ENCODE results near the gene ARHGDIA.

ARHGDIA gene

GRCh38 chr17:81905993-81906392, 34.9 kb upstream of the ARHGDIA start:
- H3K4me3 ChIP-seq (ENCODE audit: low read depth, low read length), result no peak overlapping the region
- no peaks in the 10 kb centered on the region for H3K9me3 ChIP-seq (ENCODE audit: control insufficient read depth, low read length)
- H3K4me1 ChIP-seq, result peaks cover 4% of the 10 kb centered on the region
- H3K79me2 ChIP-seq, result no peaks in the 10 kb centered on the region
- no peak overlapping the region for H3K4me2 ChIP-seq (ENCODE audit: low read length)
- H3K9ac ChIP-seq, result no peak overlapping the region
- no peaks in the 10 kb centered on the region for H3K27me3 ChIP-seq (ENCODE audit: control insufficient read depth, insufficient read depth, low read length)
- H2AFZ ChIP-seq, result no peak overlapping the region
- no peaks in the 10 kb centered on the region for H3K36me3 ChIP-seq (ENCODE audit: control insufficient read depth, insufficient read depth, low read length)
- H3K27ac ChIP-seq, result no peak overlapping the region
- TF ChIP-seq, protein P1, sequence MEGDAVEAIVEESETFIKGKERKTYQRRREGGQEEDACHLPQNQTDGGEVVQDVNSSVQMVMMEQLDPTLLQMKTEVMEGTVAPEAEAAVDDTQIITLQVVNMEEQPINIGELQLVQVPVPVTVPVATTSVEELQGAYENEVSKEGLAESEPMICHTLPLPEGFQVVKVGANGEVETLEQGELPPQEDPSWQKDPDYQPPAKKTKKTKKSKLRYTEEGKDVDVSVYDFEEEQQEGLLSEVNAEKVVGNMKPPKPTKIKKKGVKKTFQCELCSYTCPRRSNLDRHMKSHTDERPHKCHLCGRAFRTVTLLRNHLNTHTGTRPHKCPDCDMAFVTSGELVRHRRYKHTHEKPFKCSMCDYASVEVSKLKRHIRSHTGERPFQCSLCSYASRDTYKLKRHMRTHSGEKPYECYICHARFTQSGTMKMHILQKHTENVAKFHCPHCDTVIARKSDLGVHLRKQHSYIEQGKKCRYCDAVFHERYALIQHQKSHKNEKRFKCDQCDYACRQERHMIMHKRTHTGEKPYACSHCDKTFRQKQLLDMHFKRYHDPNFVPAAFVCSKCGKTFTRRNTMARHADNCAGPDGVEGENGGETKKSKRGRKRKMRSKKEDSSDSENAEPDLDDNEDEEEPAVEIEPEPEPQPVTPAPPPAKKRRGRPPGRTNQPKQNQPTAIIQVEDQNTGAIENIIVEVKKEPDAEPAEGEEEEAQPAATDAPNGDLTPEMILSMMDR (IDR thresholded peaks at IDR 0.05), result no peak

DNA sequence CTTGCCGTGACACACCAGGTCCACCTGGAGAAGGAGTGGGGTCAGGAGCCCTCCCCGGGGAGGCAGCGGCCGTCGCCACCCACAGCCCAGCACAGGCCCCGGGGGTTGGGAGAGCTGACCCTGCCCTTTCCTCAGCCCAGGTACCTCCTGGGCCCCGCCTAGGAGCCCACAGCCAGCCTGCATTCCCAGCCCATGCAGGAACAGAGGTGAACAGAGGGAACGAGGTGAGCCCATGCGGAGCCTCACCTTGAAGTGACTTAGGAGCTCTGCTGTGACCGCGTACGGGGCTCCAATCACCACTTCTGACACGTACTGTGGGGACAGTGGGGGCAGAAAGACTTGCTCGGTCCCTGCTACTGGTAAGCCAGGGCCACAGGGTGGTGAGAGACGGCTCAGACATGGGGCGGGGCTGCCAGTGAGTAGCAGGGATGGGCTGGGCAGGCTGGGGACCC, 34.3 kb upstream of the ARHGDIA start:
- Histone ChIP-seq H3K27me3 (ENCODE audit: control insufficient read depth, insufficient read depth, low read length) (no peaks in the 10 kb centered on the region), H3K4me3 (ENCODE audit: low read depth, low read length) (no peak overlapping the region), H3K4me1 (peaks cover 4% of the 10 kb centered on the region), H3K9ac (no peak overlapping the region), H3K27ac (no peak overlapping the region), H3K4me2 (ENCODE audit: low read length) (no peak overlapping the region), H3K9me3 (ENCODE audit: control insufficient read depth, low read length) (no peaks in the 10 kb centered on the region), H3K36me3 (ENCODE audit: control insufficient read depth, insufficient read depth, low read length) (no peaks in the 10 kb centered on the region), H2AFZ (no peak overlapping the region), H3K79me2 (no peaks in the 10 kb centered on the region)
- TF ChIP-seq, protein P1 (IDR thresholded peaks at IDR 0.05), result no peak

DNA sequence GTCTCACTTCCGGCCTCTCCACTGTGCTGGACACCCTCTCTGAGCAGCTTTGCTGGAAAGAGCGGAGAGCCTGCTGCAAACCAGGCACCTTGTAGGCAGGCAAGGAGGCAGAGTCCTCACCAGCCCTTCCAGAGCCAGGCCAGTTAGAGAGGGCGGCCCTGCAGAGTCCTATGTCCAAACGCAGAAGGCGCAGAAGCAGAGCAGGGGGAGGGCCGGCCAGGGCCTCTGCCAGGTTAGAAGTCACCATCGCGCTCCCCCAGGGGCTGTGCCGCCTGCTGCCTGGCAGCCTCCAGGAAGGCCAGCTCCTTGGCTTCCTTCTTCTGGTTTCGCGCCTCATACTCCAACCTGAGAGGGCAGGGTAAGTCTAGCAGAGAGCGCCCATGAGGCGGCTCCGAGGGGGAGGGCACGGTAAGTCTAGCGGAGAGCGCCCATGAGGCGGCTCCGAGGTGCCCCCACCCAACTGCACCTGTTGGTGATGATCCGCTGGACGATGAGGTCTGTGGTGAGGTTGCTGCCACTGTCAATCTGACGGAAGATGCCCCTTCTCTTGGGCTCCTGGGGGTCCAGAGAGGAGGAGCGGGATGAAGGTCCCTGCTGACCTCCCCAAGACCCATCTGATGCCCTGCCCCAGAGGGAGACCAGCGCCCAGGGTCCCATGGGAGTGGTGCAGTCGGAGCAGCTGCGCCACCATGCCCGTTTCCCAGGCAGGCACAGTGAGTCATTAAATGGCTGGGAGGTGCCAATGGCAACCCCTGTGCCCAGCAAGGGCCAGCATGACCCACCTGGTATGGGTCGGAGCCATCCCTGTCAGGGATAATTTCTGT, 33.7 kb upstream of the ARHGDIA start:
- no peaks in the 10 kb centered on the region for H3K27me3 ChIP-seq (ENCODE audit: control insufficient read depth, insufficient read depth, low read length)
- no peak overlapping the region for H3K4me2 ChIP-seq (ENCODE audit: low read length)
- H3K4me3 ChIP-seq (ENCODE audit: low read depth, low read length), result no peak overlapping the region
- no peaks in the 10 kb centered on the region for H3K79me2 ChIP-seq
- H3K9me3 ChIP-seq (ENCODE audit: control insufficient read depth, low read length), result no peaks in the 10 kb centered on the region
- H3K9ac ChIP-seq, result no peak overlapping the region
- H2AFZ ChIP-seq, result no peak overlapping the region
- H3K27ac ChIP-seq, result no peak overlapping the region
- no peaks in the 10 kb centered on the region for H3K36me3 ChIP-seq (ENCODE audit: control insufficient read depth, insufficient read depth, low read length)
- no peaks in the 10 kb centered on the region for H3K4me1 ChIP-seq
- TF ChIP-seq, protein P1 (IDR thresholded peaks at IDR 0.05), result no peak

DNA sequence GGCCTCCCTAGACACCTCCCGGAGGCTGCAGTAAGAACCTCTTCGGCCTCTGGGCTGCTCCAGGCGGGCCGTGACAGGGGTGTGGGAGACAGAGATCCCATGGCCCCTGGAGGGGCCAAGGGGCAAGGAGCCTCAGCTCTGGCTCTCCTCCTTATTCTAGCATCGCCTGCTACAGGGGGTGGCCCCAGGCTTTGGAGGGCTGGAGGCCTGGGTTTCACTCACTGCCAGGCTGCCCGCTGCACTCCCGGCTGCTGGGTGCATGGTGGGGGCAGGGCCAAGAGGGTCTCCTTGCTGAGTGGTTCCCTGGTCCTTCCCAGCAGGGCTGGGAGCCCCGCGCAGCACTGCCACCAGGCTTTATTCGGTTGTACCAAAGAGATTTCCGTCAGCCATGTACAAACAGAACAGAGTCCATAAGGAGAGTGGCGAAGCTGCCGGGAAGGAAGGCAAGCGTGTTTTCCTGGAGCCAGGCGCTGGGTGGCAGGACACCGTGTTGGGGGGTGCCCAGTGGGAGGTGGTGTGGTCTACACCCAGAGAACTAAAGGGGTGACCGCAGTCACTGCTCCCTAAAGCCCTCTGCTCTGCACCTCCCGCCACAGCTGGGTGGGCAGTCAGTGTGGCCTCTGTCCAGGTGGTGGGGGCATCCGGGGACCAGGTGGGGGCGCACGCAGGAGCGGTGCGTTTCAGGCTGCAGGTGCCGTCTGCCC, 32.9 kb upstream of the ARHGDIA start:
- Histone ChIP-seq H3K4me2 (ENCODE audit: low read length) (no peak overlapping the region), H3K79me2 (no peaks in the 10 kb centered on the region), H3K4me3 (ENCODE audit: low read depth, low read length) (no peak overlapping the region), H3K36me3 (ENCODE audit: control insufficient read depth, insufficient read depth, low read length) (no peaks in the 10 kb centered on the region), H3K9me3 (ENCODE audit: control insufficient read depth, low read length) (no peaks in the 10 kb centered on the region), H2AFZ (no peak overlapping the region), H3K27me3 (ENCODE audit: control insufficient read depth, insufficient read depth, low read length) (no peaks in the 10 kb centered on the region), H3K9ac (no peak overlapping the region), H3K4me1 (no peaks in the 10 kb centered on the region), H3K27ac (no peak overlapping the region)
- TF ChIP-seq, protein P1 (IDR thresholded peaks at IDR 0.05), result no peak

All from parathyroid adenoma (tissue), 2 donors.